ENCODE data around the gene CSK.

Gene CSK

DNA sequence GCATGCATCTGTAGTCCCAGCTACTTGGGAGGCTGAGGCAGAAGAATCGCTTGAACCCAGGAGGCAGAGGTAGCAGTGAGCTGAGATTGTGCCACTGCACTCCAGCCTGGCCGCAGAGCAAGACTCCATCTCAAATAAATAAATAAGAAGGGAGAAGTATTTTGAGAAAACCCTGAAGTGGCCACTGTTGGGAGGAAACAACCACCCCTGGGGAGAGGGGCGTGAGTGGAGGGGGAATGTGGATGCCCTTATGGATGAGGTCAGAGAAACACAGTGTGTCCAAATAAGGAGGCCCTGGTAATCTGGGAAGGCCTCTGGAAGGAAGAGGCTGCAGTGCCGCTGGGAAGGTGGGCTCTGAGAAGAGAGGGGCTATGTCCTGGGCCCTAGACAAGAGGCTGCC, 40.4 kb downstream of the CSK start:
- H3K27ac ChIP-seq (ENCODE audit: low read depth, low read length), result no peak overlapping the region
- H3K4me3 ChIP-seq (ENCODE audit: low read depth in 1 of 5, low read length in 5 of 5), result no peak overlapping the region
- peaks cover 0 to 5% (median 3%) of the 10 kb centered on the region in 5 donors for H3K4me1 ChIP-seq (ENCODE audit: control insufficient read depth in 5 of 5, insufficient read depth in 5 of 5, low read length in 5 of 5)
- no peak overlapping the region for H3K9ac ChIP-seq (ENCODE audit: low read length in 5 of 5)
- H3K9me3 ChIP-seq (ENCODE audit: control insufficient read depth in 5 of 5, low read length in 5 of 5), result no peaks in the 10 kb centered on the region
- H3K36me3 ChIP-seq (ENCODE audit: control insufficient read depth in 5 of 5, insufficient read depth in 5 of 5, low read length in 5 of 5), result no peaks in the 10 kb centered on the region
- H3K27me3 ChIP-seq (ENCODE audit: control insufficient read depth in 5 of 5, insufficient read depth in 4 of 5, low read length in 5 of 5), result peaks cover 11 to 33% (median 22%) of the 10 kb centered on the region in 5 donors

DNA sequence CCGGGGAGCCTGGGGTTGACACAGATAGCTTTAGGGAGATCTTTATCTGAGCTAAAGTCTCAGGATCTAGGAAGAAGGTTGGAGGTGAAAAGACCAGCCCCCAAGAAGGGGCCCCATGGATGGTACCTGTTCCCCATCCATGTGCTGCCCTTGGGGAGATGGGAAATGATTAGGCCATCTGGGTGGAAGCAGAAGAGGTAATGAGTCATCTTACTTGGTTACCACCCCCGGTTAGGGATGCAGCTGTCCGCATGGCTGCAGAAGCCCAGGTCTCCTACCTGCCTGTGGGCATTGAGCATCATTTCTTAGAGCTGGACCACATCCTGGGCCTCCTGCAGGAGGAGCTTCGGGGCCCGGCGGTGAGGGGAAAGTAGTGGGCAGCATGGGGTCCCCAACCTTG, 41.4 kb downstream of the CSK start:
- no peaks in the 10 kb centered on the region for H3K36me3 ChIP-seq (ENCODE audit: control insufficient read depth in 5 of 5, insufficient read depth in 5 of 5, low read length in 5 of 5)

DNA sequence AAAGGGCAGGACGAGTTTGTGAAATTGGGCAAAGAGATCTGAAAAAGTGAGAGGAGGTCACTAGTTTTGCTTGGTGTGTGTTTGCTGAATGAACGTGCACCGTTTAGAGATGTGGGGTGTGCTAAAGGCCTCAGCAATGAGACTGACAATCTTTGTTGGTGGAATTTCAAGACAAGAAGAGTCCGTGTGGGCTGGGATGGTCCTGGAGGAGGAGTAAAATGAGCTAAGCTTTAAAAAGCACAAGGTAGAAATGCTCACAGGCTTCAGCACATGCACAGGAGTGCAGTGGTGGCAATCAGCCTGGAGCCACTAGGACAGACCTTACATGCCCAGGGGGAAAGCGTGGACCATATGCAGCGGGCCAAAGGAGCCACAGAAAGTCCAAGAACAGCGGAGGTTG, 43.1 kb downstream of the CSK start:
- H3K4me1 ChIP-seq (ENCODE audit: control insufficient read depth in 5 of 5, insufficient read depth in 5 of 5, low read length in 5 of 5), result peaks cover 0 to 5% (median 0%) of the 10 kb centered on the region in 5 donors
- no peak overlapping the region for H3K9ac ChIP-seq (ENCODE audit: low read length in 5 of 5)
- H3K27me3 ChIP-seq (ENCODE audit: control insufficient read depth in 5 of 5, insufficient read depth in 4 of 5, low read length in 5 of 5), result peaks cover 19 to 37% (median 26%) of the 10 kb centered on the region in 5 donors
- H3K9me3 ChIP-seq (ENCODE audit: control insufficient read depth in 5 of 5, low read length in 5 of 5), result no peaks in the 10 kb centered on the region
- no peaks in the 10 kb centered on the region for H3K36me3 ChIP-seq (ENCODE audit: control insufficient read depth in 5 of 5, insufficient read depth in 5 of 5, low read length in 5 of 5)
- H3K4me3 ChIP-seq (ENCODE audit: low read depth in 1 of 5, low read length in 5 of 5), result no peak overlapping the region
- no peak overlapping the region for H3K27ac ChIP-seq (ENCODE audit: low read depth, low read length)

More for the DNA sequence above, 41.4 kb downstream of the CSK start:
- Histone ChIP-seq H3K9me3 (ENCODE audit: control insufficient read depth in 5 of 5, low read length in 5 of 5) (no peaks in the 10 kb centered on the region), H3K4me1 (ENCODE audit: control insufficient read depth in 5 of 5, insufficient read depth in 5 of 5, low read length in 5 of 5) (peaks cover 0 to 5% (median 3%) of the 10 kb centered on the region in 5 donors), H3K9ac (ENCODE audit: low read length in 5 of 5) (no peak overlapping the region), H3K4me3 (ENCODE audit: low read depth in 1 of 5, low read length in 5 of 5) (no peak overlapping the region), H3K27me3 (ENCODE audit: control insufficient read depth in 5 of 5, insufficient read depth in 4 of 5, low read length in 5 of 5) (peaks cover 18 to 42% (median 30%) of the 10 kb centered on the region in 5 donors), H3K27ac (ENCODE audit: low read depth, low read length) (no peak overlapping the region)

DNA sequence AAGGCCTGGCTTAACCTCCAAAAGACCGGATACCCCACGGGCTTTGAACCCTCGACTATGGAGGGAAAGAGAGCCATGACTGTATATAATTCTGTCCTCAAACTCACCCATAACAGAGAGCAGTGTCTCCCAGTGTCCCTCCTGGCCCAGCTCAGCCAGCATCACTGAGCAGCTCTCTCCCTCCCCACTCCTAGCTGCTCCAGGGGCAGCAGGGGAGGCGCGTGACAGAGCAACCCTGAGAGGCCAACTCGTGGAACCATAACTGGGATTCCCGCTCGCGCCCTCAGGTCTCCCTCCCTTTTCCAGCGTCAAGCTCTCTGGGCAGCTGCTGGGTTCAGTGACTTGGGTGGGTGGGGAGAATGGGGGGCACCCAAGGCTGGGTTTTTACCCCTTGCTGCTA, 44.0 kb downstream of the CSK start:
- Histone ChIP-seq H3K9ac (ENCODE audit: low read length in 5 of 5) (no peak overlapping the region), H3K27me3 (ENCODE audit: control insufficient read depth in 5 of 5, insufficient read depth in 4 of 5, low read length in 5 of 5) (peaks cover 19 to 38% (median 26%) of the 10 kb centered on the region in 5 donors), H3K4me3 (ENCODE audit: low read depth in 1 of 5, low read length in 5 of 5) (no peak overlapping the region), H3K9me3 (ENCODE audit: control insufficient read depth in 5 of 5, low read length in 5 of 5) (no peaks in the 10 kb centered on the region), H3K4me1 (ENCODE audit: control insufficient read depth in 5 of 5, insufficient read depth in 5 of 5, low read length in 5 of 5) (peaks cover 0 to 5% (median 0%) of the 10 kb centered on the region in 5 donors), H3K27ac (ENCODE audit: low read depth, low read length) (no peak overlapping the region), H3K36me3 (ENCODE audit: control insufficient read depth in 5 of 5, insufficient read depth in 5 of 5, low read length in 5 of 5) (no peaks in the 10 kb centered on the region)

DNA sequence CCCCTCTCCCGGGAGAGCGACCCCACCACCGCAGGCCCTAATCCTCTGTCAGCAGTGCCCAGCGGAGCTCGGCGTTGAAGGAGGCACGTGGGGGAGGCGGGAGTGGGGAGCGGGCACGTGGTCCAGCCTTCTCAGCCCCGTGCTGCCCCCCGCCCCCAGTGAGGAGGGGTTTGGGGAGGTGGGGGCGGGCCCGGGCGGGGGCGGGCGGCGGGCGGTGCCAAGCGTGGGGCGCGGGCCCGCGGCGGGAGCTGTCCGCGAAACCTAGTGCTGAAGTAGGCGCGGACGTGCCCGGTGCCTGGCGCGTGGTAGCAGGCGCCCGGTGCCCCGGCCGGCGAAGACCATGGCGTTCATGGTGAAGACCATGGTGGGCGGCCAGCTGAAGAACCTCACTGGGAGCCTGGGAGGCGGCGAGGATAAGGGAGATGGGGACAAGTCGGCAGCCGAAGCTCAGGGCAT, 44.5 kb downstream of the CSK start, which contains the start of gene CPLX3:
TSS of gene CPLX3 (plus strand) at position 264 of the 456 bp plus-strand sequence. CDS start at position 341, 77 bp downstream.
- Histone ChIP-seq H3K9me3 (ENCODE audit: control insufficient read depth in 5 of 5, low read length in 5 of 5) (no peaks in the 10 kb centered on the region), H3K4me1 (ENCODE audit: control insufficient read depth in 5 of 5, insufficient read depth in 5 of 5, low read length in 5 of 5) (peaks cover 0 to 5% (median 0%) of the 10 kb centered on the region in 5 donors), H3K36me3 (ENCODE audit: control insufficient read depth in 5 of 5, insufficient read depth in 5 of 5, low read length in 5 of 5) (no peaks in the 10 kb centered on the region), H3K9ac (ENCODE audit: low read length in 5 of 5) (no peak within 1 kb of the TSS), H3K4me3 (ENCODE audit: low read depth in 1 of 5, low read length in 5 of 5) (no peak within 1 kb of the TSS), H3K27me3 (ENCODE audit: control insufficient read depth in 5 of 5, insufficient read depth in 4 of 5, low read length in 5 of 5) (peaks cover 19 to 38% (median 26%) of the 10 kb centered on the region in 5 donors), H3K27ac (ENCODE audit: low read depth, low read length) (no peak within 1 kb of the TSS)

DNA sequence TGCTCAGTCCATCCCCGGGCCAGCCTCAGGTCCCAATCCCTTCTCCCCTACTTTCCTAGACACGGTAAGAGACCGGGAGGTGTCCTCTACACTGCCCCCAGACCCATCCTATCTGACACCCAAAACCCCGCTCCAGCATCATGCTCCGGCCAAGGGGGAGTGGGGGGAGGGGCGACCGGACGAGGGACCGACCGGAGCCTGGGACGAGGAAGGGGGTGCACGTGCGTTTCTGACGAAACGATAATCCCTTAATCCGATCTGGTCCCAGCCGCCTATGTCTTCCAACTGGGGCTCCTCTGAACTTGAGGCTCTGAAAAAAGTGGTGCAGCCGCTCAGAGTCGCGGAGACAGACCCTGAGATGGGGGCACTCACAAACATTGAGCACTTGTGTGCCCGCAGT, 45.0 kb downstream of the CSK start:
- Histone ChIP-seq H3K9me3 (ENCODE audit: control insufficient read depth in 5 of 5, low read length in 5 of 5) (no peaks in the 10 kb centered on the region), H3K4me3 (ENCODE audit: low read depth in 1 of 5, low read length in 5 of 5) (no peak overlapping the region), H3K4me1 (ENCODE audit: control insufficient read depth in 5 of 5, insufficient read depth in 5 of 5, low read length in 5 of 5) (peaks cover 0 to 5% (median 0%) of the 10 kb centered on the region in 5 donors), H3K36me3 (ENCODE audit: control insufficient read depth in 5 of 5, insufficient read depth in 5 of 5, low read length in 5 of 5) (no peaks in the 10 kb centered on the region), H3K27ac (ENCODE audit: low read depth, low read length) (no peak overlapping the region), H3K9ac (ENCODE audit: low read length in 5 of 5) (no peak overlapping the region), H3K27me3 (ENCODE audit: control insufficient read depth in 5 of 5, insufficient read depth in 4 of 5, low read length in 5 of 5) (peaks cover 19 to 38% (median 26%) of the 10 kb centered on the region in 5 donors)

DNA sequence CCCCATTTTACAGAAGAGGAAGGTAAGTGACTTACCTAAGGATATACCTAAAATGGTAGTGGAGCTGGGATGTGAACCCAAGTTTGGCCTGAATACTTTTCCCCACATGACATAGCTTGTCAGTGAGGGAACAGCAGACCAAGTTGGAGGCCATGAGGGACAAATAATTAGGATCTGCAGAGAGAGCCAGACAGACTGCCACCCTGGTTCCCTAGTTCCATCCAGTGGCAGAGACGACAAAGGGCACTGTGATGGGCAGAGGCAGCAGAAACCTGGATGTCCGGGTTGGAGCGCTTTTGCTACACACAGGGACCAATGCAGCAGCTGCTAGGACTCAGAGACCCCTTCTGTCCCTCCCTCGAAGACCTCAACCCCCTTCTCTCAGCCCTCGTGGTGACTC, 45.7 kb downstream of the CSK start:
- Histone ChIP-seq H3K36me3 (ENCODE audit: control insufficient read depth in 5 of 5, insufficient read depth in 5 of 5, low read length in 5 of 5) (no peaks in the 10 kb centered on the region), H3K9me3 (ENCODE audit: control insufficient read depth in 5 of 5, low read length in 5 of 5) (no peaks in the 10 kb centered on the region), H3K27ac (ENCODE audit: low read depth, low read length) (no peak overlapping the region), H3K4me3 (ENCODE audit: low read depth in 1 of 5, low read length in 5 of 5) (no peak overlapping the region), H3K9ac (ENCODE audit: low read length in 5 of 5) (no peak overlapping the region), H3K4me1 (ENCODE audit: control insufficient read depth in 5 of 5, insufficient read depth in 5 of 5, low read length in 5 of 5) (peaks cover 0 to 5% (median 0%) of the 10 kb centered on the region in 5 donors), H3K27me3 (ENCODE audit: control insufficient read depth in 5 of 5, insufficient read depth in 4 of 5, low read length in 5 of 5) (peaks cover 19 to 38% (median 26%) of the 10 kb centered on the region in 5 donors)

DNA sequence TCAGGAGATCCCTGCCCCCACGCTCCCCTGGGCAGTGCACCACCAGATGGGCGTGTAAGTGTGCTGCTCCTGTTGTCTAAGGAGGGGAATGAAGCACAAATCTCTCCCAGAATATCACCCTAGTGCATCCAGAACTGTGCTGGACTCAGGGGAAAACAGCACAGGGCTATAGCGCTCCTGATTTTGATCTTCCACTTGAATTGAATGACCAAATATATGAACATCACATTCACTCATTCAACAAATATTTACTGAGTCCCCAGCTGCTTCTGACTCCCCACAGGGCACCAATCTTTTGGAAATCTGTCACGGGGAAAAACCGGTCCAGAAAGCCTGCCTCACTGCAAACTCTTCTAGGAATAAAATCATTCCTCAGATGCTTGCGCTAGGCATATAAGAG, 47.0 kb downstream of the CSK start:
- H3K27me3 ChIP-seq (ENCODE audit: control insufficient read depth in 5 of 5, insufficient read depth in 4 of 5, low read length in 5 of 5), result peaks cover 19 to 35% (median 26%) of the 10 kb centered on the region in 5 donors
- peaks cover 0 to 14% (median 0%) of the 10 kb centered on the region in 5 donors for H3K4me1 ChIP-seq (ENCODE audit: control insufficient read depth in 5 of 5, insufficient read depth in 5 of 5, low read length in 5 of 5)
- no peak overlapping the region for H3K27ac ChIP-seq (ENCODE audit: low read depth, low read length)
- H3K9ac ChIP-seq (ENCODE audit: low read length in 5 of 5), result no peak overlapping the region
- no peak overlapping the region for H3K4me3 ChIP-seq (ENCODE audit: low read depth in 1 of 5, low read length in 5 of 5)
- no peaks in the 10 kb centered on the region for H3K36me3 ChIP-seq (ENCODE audit: control insufficient read depth in 5 of 5, insufficient read depth in 5 of 5, low read length in 5 of 5)
- H3K9me3 ChIP-seq (ENCODE audit: control insufficient read depth in 5 of 5, low read length in 5 of 5), result no peaks in the 10 kb centered on the region

DNA sequence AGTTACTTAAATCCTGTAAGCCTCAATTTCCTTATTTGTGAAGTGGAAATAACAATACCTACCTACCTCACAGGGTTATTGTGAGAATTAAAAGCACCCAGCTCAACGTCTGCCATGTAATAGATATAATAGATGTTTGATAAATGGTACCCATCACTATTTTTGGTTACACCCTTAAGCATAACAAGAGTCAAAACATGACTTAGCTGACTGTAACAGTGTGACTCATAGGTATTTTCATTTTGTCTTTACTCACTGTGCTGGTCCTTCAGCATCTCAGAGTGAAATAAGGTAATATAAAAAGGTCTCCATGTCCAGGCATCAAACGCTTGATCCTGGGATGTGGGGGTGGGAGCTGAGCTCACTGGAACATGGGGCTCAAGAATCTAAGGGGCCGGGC, 47.6 kb downstream of the CSK start:
- Histone ChIP-seq H3K27me3 (ENCODE audit: control insufficient read depth in 5 of 5, insufficient read depth in 4 of 5, low read length in 5 of 5) (peaks cover 19 to 33% (median 26%) of the 10 kb centered on the region in 5 donors), H3K9ac (ENCODE audit: low read length in 5 of 5) (no peak overlapping the region), H3K4me3 (ENCODE audit: low read depth in 1 of 5, low read length in 5 of 5) (no peak overlapping the region), H3K36me3 (ENCODE audit: control insufficient read depth in 5 of 5, insufficient read depth in 5 of 5, low read length in 5 of 5) (no peaks in the 10 kb centered on the region), H3K4me1 (ENCODE audit: control insufficient read depth in 5 of 5, insufficient read depth in 5 of 5, low read length in 5 of 5) (peaks cover 0 to 14% (median 0%) of the 10 kb centered on the region in 5 donors), H3K9me3 (ENCODE audit: control insufficient read depth in 5 of 5, low read length in 5 of 5) (no peaks in the 10 kb centered on the region), H3K27ac (ENCODE audit: low read depth, low read length) (no peak overlapping the region)

DNA sequence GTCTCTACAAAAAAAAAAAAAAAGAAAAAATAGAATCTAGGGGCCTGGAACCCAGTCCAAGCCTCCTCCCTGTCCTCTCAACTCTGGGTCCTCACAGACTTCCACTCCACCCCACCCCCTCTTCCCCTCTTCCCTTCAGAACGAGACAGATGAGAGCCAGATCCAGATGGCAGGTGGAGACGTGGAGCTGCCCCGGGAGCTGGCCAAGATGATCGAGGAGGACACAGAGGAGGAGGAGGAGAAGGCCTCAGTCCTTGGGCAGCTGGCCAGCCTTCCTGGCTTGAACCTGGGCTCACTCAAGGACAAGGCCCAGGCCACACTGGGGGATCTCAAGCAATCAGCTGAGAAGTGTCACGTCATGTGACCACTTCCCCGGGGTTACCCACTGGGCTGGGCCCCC, 48.1 kb downstream of the CSK start:
- Histone ChIP-seq H3K27me3 (ENCODE audit: control insufficient read depth in 5 of 5, insufficient read depth in 4 of 5, low read length in 5 of 5) (peaks cover 19 to 32% (median 26%) of the 10 kb centered on the region in 5 donors), H3K4me1 (ENCODE audit: control insufficient read depth in 5 of 5, insufficient read depth in 5 of 5, low read length in 5 of 5) (peaks cover 0 to 14% (median 0%) of the 10 kb centered on the region in 5 donors), H3K27ac (ENCODE audit: low read depth, low read length) (no peak overlapping the region)

More for the DNA sequence above, 48.1 kb downstream of the CSK start:
- Histone ChIP-seq H3K36me3 (ENCODE audit: control insufficient read depth in 5 of 5, insufficient read depth in 5 of 5, low read length in 5 of 5) (no peaks in the 10 kb centered on the region), H3K4me3 (ENCODE audit: low read depth in 1 of 5, low read length in 5 of 5) (no peak overlapping the region), H3K9me3 (ENCODE audit: control insufficient read depth in 5 of 5, low read length in 5 of 5) (no peaks in the 10 kb centered on the region), H3K9ac (ENCODE audit: low read length in 5 of 5) (no peak overlapping the region)
